Activated CD8-positive, alpha-beta memory T cell treated with anti-CD3 and anti-CD28 coated beads, Interleukin-2, amount 10 ng/mL, durations not matched to agents 7 days and 5 days (primary cell): Measurements from ENCODE around the gene RPL5. TPM values are rescaled to one million over a fixed set of nuclear protein-coding genes. Genes with fewer than 3 reads are reported as not detected.

Experiments used
- ATAC-seq: fragments of 150-1000 bp; cut with Tn5 transposase; one replicate; pipeline ENCODE4 v1.10.0; 2021; ENCODE audit warnings: moderate library complexity
- CTCF ChIA-PET: fragments of 350-600 bp; sonication (Branson Sonifier 250); formaldehyde crosslinking; loops from one replicate; lab custom pipeline; 2021; ENCODE audit warnings: antibody characterized with exemption; lab: Charles Lee
- DNase-seq: peaks from one replicate; pipeline ENCODE4 v3.0.0-alpha.2; 2020
- H3K27ac Mint-ChIP-seq: one replicate; pipeline ENCODE4 v1.8.0; 2021; ENCODE audit warnings: mild to moderate bottlenecking, mixed read lengths
- H3K27me3 Mint-ChIP-seq: one replicate; pipeline ENCODE4 v1.8.0; 2021; ENCODE audit warnings: mixed read lengths
- H3K36me3 Mint-ChIP-seq: one replicate; pipeline ENCODE4 v1.8.0; 2021; ENCODE audit warnings: mild to moderate bottlenecking, mixed read lengths
- H3K4me1 Mint-ChIP-seq: one replicate; pipeline ENCODE4 v1.8.0; 2021; ENCODE audit warnings: mixed read lengths
- H3K4me3 Mint-ChIP-seq: one replicate; pipeline ENCODE4 v1.8.0; 2021; ENCODE audit warnings: mild to moderate bottlenecking, moderate library complexity, mixed read lengths
- H3K9me3 Mint-ChIP-seq: one replicate; pipeline ENCODE4 v1.8.0; 2022; ENCODE audit warnings: low read depth, mixed read lengths
- total RNA-seq, 2 experiments: library from RNA; stranded (reverse); gene quantifications; one replicate each; pipeline ENCODE4 v1.2.3, GENCODE V29; 2021

Gene RPL5
- total RNA-seq, 2 experiments from 2014 or later: 581 to 800 TPM

GRCh38 chr1:92848201-92848600, 16.4 kb downstream of the RPL5 start:
- no peak for DNase-seq
- H3K4me3 Mint-ChIP-seq: no peak overlapping the region
- no peak for ATAC-seq
- no peaks in the 10 kb centered on the region for H3K27me3 Mint-ChIP-seq
- H3K36me3 Mint-ChIP-seq: peaks cover 17% of the 10 kb centered on the region
- H3K27ac Mint-ChIP-seq: no peak overlapping the region
- H3K9me3 Mint-ChIP-seq: no peaks in the 10 kb centered on the region
- CTCF ChIA-PET: interaction anchor here (0.9 to 2.0 kb wide), 3 partner anchors 10 to 120 kb away, joined by 3 to 4 read pairs (median 3); no protein-coding TSS in a partner anchor
- H3K4me1 Mint-ChIP-seq: no peaks in the 10 kb centered on the region

- H3K4me3 Mint-ChIP-seq: no peak overlapping the region
- H3K4me1 Mint-ChIP-seq: peaks cover 6% of the 10 kb centered on the region
- ATAC-seq (no peak), DNase-seq (no peak)
- CTCF ChIA-PET: interaction anchor here (0.9 to 2.0 kb wide), 3 partner anchors 19 to 112 kb away, joined by 5 to 6 read pairs (median 5); no protein-coding TSS in a partner anchor
- H3K27ac Mint-ChIP-seq: no peak overlapping the region
- peaks cover 6% of the 10 kb centered on the region for H3K36me3 Mint-ChIP-seq
- H3K27me3 Mint-ChIP-seq: no peaks in the 10 kb centered on the region
- no peaks in the 10 kb centered on the region for H3K9me3 Mint-ChIP-seq
These were observed 18.2 kb downstream of the RPL5 start for GRCh38 chr1:92850019-92850418.

- Mint-ChIP-seq H3K27me3 (no peaks in the 10 kb centered on the region), H3K36me3 (peaks cover 5% of the 10 kb centered on the region), H3K9me3 (no peaks in the 10 kb centered on the region), H3K4me1 (peaks cover 6% of the 10 kb centered on the region), H3K4me3 (no peak overlapping the region), H3K27ac (no peak overlapping the region)
- DNase-seq (no peak), ATAC-seq (no peak)
- CTCF ChIA-PET: interaction anchor here (2.8 kb wide), 1 partner anchor 142 kb away, joined by 11 read pairs; no protein-coding TSS in a partner anchor
These were observed 19.9 kb downstream of the RPL5 start for GRCh38 chr1:92851729-92852128.

GRCh38 chr1:92853299-92853698, 21.5 kb downstream of the RPL5 start:
- Mint-ChIP-seq H3K4me1 (peaks cover 8% of the 10 kb centered on the region), H3K27me3 (no peaks in the 10 kb centered on the region), H3K9me3 (no peaks in the 10 kb centered on the region), H3K36me3 (peaks cover 5% of the 10 kb centered on the region), H3K27ac (no peak overlapping the region), H3K4me3 (no peak overlapping the region)
- ATAC-seq (no peak), DNase-seq (no peak)
- CTCF ChIA-PET: interaction anchor here (1.9 to 8.9 kb wide), 5 partner anchors 11 to 141 kb away, joined by 8 to 160 read pairs (median 11); partner anchors contain the start of genes DIPK1A and RPL5

GRCh38 chr1:92854101-92854785, 22.4 kb downstream of the RPL5 start:
- no peak overlapping the region for H3K4me3 Mint-ChIP-seq
- ATAC-seq: no peak

GRCh38 chr1:92855236-92855635, 23.4 kb downstream of the RPL5 start:
- H3K36me3 Mint-ChIP-seq: peaks cover 1% of the 10 kb centered on the region
- DNase-seq (no peak), ATAC-seq (no peak)
- H3K9me3 Mint-ChIP-seq: no peaks in the 10 kb centered on the region
- no peaks in the 10 kb centered on the region for H3K27me3 Mint-ChIP-seq
- CTCF ChIA-PET: interaction anchor here (1.4 to 8.9 kb wide), 6 partner anchors 23 to 139 kb away, joined by 7 to 160 read pairs (median 12); partner anchors contain the start of genes DIPK1A and RPL5
- no peak overlapping the region for H3K4me3 Mint-ChIP-seq
- H3K4me1 Mint-ChIP-seq: peaks cover 17% of the 10 kb centered on the region
- H3K27ac Mint-ChIP-seq: no peak overlapping the region

More at GRCh38 chr1:92854101-92854785, 22.4 kb downstream of the RPL5 start:
- H3K4me1 Mint-ChIP-seq: peaks cover 16% of the 10 kb centered on the region
- no peak overlapping the region for H3K27ac Mint-ChIP-seq
- no peaks in the 10 kb centered on the region for H3K9me3 Mint-ChIP-seq
- CTCF ChIA-PET: interaction anchor here (1.4 to 8.9 kb wide), 6 partner anchors 12 to 140 kb away, joined by 7 to 160 read pairs (median 10); partner anchors contain the start of genes DIPK1A and RPL5
- no peak for DNase-seq
- H3K36me3 Mint-ChIP-seq: peaks cover 5% of the 10 kb centered on the region
- H3K27me3 Mint-ChIP-seq: no peaks in the 10 kb centered on the region

- H3K4me1 Mint-ChIP-seq: peaks cover 17% of the 10 kb centered on the region
- no peaks in the 10 kb centered on the region for H3K27me3 Mint-ChIP-seq
- H3K27ac Mint-ChIP-seq: no peak overlapping the region
- H3K9me3 Mint-ChIP-seq: no peaks in the 10 kb centered on the region
- no peak overlapping the region for H3K4me3 Mint-ChIP-seq
- CTCF ChIA-PET: interaction anchor here (0.7 to 8.9 kb wide), 21 partner anchors 9 to 167 kb away, joined by 3 to 160 read pairs (median 8); partner anchors contain the start of genes DIPK1A and RPL5
- peaks cover 1% of the 10 kb centered on the region for H3K36me3 Mint-ChIP-seq
- DNase-seq: no peak
- ATAC-seq: no peak
These were observed 26.0 kb downstream of the RPL5 start for GRCh38 chr1:92857817-92858216.

GRCh38 chr1:92858564-92859399, 26.9 kb downstream of the RPL5 start:
- ATAC-seq (peak; percentile 89), DNase-seq (peak; percentile 72)
- Mint-ChIP-seq H3K4me3 (peak overlapping the region; percentile 23), H3K4me1 (peaks cover 17% of the 10 kb centered on the region), H3K36me3 (peaks cover 1% of the 10 kb centered on the region), H3K27me3 (no peaks in the 10 kb centered on the region), H3K9me3 (no peaks in the 10 kb centered on the region), H3K27ac (peak overlapping the region; percentile 10)
- CTCF ChIA-PET: interaction anchor here (0.6 to 8.9 kb wide), 36 partner anchors 10 to 488 kb away, joined by 3 to 160 read pairs (median 5); partner anchors contain the start of genes DIPK1A and RPL5

GRCh38 chr1:92859400-92860039, 27.7 kb downstream of the RPL5 start:
- no peak for DNase-seq
- H3K36me3 Mint-ChIP-seq: peaks cover under 1% of the 10 kb centered on the region

GRCh38 chr1:92862605-92863004, 30.8 kb downstream of the RPL5 start:
- Mint-ChIP-seq H3K9me3 (no peaks in the 10 kb centered on the region), H3K27ac (no peak overlapping the region), H3K4me3 (no peak overlapping the region), H3K36me3 (no peaks in the 10 kb centered on the region), H3K4me1 (peaks cover 11% of the 10 kb centered on the region), H3K27me3 (no peaks in the 10 kb centered on the region)
- CTCF ChIA-PET: interaction anchor here (1.7 to 3.6 kb wide), 3 partner anchors 12 to 131 kb away, joined by 4 to 22 read pairs (median 11); partner anchors contain the start of gene DIPK1A
- ATAC-seq (no peak), DNase-seq (no peak)

More at GRCh38 chr1:92859400-92860039, 27.7 kb downstream of the RPL5 start:
- Mint-ChIP-seq H3K9me3 (no peaks in the 10 kb centered on the region), H3K27ac (peak overlapping the region; percentile 10), H3K4me3 (peak overlapping the region; percentile 23), H3K27me3 (no peaks in the 10 kb centered on the region), H3K4me1 (peaks cover 14% of the 10 kb centered on the region)
- ATAC-seq: peak; percentile 6
- CTCF ChIA-PET: interaction anchor here (0.6 to 8.9 kb wide), 30 partner anchors 9 to 487 kb away, joined by 3 to 160 read pairs (median 5); partner anchors contain the start of genes DIPK1A and RPL5

GRCh38 chr1:92864131-92864530, 32.3 kb downstream of the RPL5 start:
- Mint-ChIP-seq H3K4me3 (no peak overlapping the region), H3K27me3 (no peaks in the 10 kb centered on the region), H3K4me1 (peaks cover 2% of the 10 kb centered on the region), H3K27ac (no peak overlapping the region), H3K36me3 (no peaks in the 10 kb centered on the region), H3K9me3 (no peaks in the 10 kb centered on the region)
- DNase-seq (no peak), ATAC-seq (no peak)
- CTCF ChIA-PET: interaction anchor here (0.6 to 3.6 kb wide), 4 partner anchors 11 to 130 kb away, joined by 3 to 22 read pairs (median 8); partner anchors contain the start of gene DIPK1A

- no peaks in the 10 kb centered on the region for H3K4me1 Mint-ChIP-seq
- H3K27ac Mint-ChIP-seq: no peak overlapping the region
- CTCF ChIA-PET: no interaction called here
- ATAC-seq: no peak
- H3K9me3 Mint-ChIP-seq: no peaks in the 10 kb centered on the region
- no peaks in the 10 kb centered on the region for H3K27me3 Mint-ChIP-seq
- peaks cover 23% of the 10 kb centered on the region for H3K36me3 Mint-ChIP-seq
- no peak for DNase-seq
- H3K4me3 Mint-ChIP-seq: no peak overlapping the region
These were observed 38.8 kb downstream of the RPL5 start for GRCh38 chr1:92870591-92870990.
